Fibroblast of the aortic adventitia (primary cell): ENCODE measurements around the gene LMAN1. TPM values are rescaled to one million over a fixed set of nuclear protein-coding genes. Genes with fewer than 3 reads are reported as not detected.

Source experiments
- DNase-seq: peaks from one replicate; pipeline ENCODE4 v3.0.0-alpha.2; 2010; ENCODE audit warnings: low read depth
- H3K4me3 ChIP-seq: 2 replicates; pipeline ENCODE4 v1.5.1; 2011; ENCODE audit warnings: low read depth, mild to moderate bottlenecking, control low read depth, low read length, moderate library complexity
- CTCF ChIP-seq: IDR thresholded peaks from 2 replicates; pipeline ENCODE4 v1.5.1; 2011; ENCODE audit warnings: mild to moderate bottlenecking, low read length, control low read depth, inconsistent platforms; ENCODE audit not compliant: insufficient read depth
- total RNA-seq: library from RNA; depleted of rRNA; stranded (reverse); fragments of >200 nt; gene quantifications from 2 replicates; pipeline ENCODE4 v1.2.3, GENCODE V29; 2012; ENCODE audit warnings: low replicate concordance

The LMAN1 gene
- total RNA-seq, 1 donor = 182 TPM

- DNase-seq = peak; percentile 55
- peak overlapping the region; percentile 54 for H3K4me3 ChIP-seq
- peak; percentile 72 for TF ChIP-seq CTCF
Observed at GRCh38 chr18:59308248-59308937, 50.7 kb downstream of the LMAN1 start.

GRCh38 chr18:59306640-59307039 lies 52.4 kb downstream of the LMAN1 start:
- DNase-seq = no peak
- TF ChIP-seq CTCF = no peak
- no peak overlapping the region for H3K4me3 ChIP-seq

- TF ChIP-seq CTCF = no peak
- no peak for DNase-seq
- no peak overlapping the region for H3K4me3 ChIP-seq
Observed at GRCh38 chr18:59305295-59305694, 53.8 kb downstream of the LMAN1 start.

GRCh38 chr18:59303656-59304195 lies 55.3 kb downstream of the LMAN1 start:
- no peak for DNase-seq
- no peak for TF ChIP-seq CTCF
- no peak overlapping the region for H3K4me3 ChIP-seq

GRCh38 chr18:59303006-59303405 lies 56.1 kb downstream of the LMAN1 start:
- DNase-seq = no peak
- H3K4me3 ChIP-seq = no peak overlapping the region
- TF ChIP-seq CTCF = no peak

- TF ChIP-seq CTCF = no peak
- DNase-seq = no peak
- no peak overlapping the region for H3K4me3 ChIP-seq
Observed at GRCh38 chr18:59301929-59302328, 57.1 kb downstream of the LMAN1 start.
